PC-9 (cell line): Measurements from ENCODE around the gene HMG20A. TPM values are rescaled to one million over a fixed set of nuclear protein-coding genes. Genes with fewer than 3 reads are reported as not detected.

Source experiments
- BruUV-seq: library from RNA; stranded (reverse); fragments of 400-500 nt; replicated peaks from 2 replicates; lab custom pipeline; 2021; lab: Mats Ljungman, UMichigan
- CTCF ChIA-PET: fragments of 300-600 bp; sonication (Branson Sonifier 250); formaldehyde crosslinking; loops from one replicate; lab custom pipeline; 2022; ENCODE audit warnings: antibody characterized with exemption; lab: Charles Lee
- POLR2A ChIA-PET: fragments of 300-600 bp; sonication (Branson Sonifier 250); formaldehyde crosslinking; loops from one replicate; lab custom pipeline; 2022; ENCODE audit warnings: antibody characterized with exemption; ENCODE audit not compliant: unreplicated experiment; lab: Charles Lee
- DNase-seq, 2 experiments: peaks; one replicate each; pipeline versions ENCODE4 v3.0.0 to v3.0.0-alpha.2; 2015 to 2022; ENCODE audit warnings: mixed read lengths in 1 of 2
- H2AFZ ChIP-seq: fragments of 200-600 bp; sonication (generic); 2 replicates; pipeline ENCODE4 v1.8.1; 2017; ENCODE audit warnings: antibody characterized with exemption
- H3F3A ChIP-seq: fragments of 200-600 bp; sonication (generic); 2 replicates; pipeline ENCODE4 v1.8.1; 2017; ENCODE audit warnings: antibody characterized with exemption, mild to moderate bottlenecking, low read depth; ENCODE audit not compliant: insufficient read depth
- H3K27ac ChIP-seq: fragments of 200-600 bp; sonication (generic); 2 replicates; pipeline ENCODE4 v1.6.1; 2016; ENCODE audit warnings: mixed run types
- H3K27me3 ChIP-seq: fragments of 200-600 bp; sonication (generic); 2 replicates; pipeline ENCODE4 v1.6.1; 2016; ENCODE audit warnings: low read depth, mixed run types; ENCODE audit not compliant: insufficient read depth
- H3K36me3 ChIP-seq: fragments of 200-600 bp; sonication (generic); 2 replicates; pipeline ENCODE4 v1.6.1; 2016; ENCODE audit warnings: low read depth, mixed run types
- H3K4me1 ChIP-seq: fragments of 200-600 bp; sonication (generic); replicated peaks from 2 replicates; pipeline ENCODE4 v1.6.1; 2016; ENCODE audit warnings: mixed run types; ENCODE audit not compliant: insufficient read depth
- H3K4me2 ChIP-seq: fragments of 200-600 bp; sonication (generic); 2 replicates; pipeline ENCODE4 v1.6.1; 2017; ENCODE audit warnings: mixed run types
- H3K4me3 ChIP-seq: fragments of 200-600 bp; sonication (generic); 2 replicates; pipeline ENCODE4 v1.6.1; 2016; ENCODE audit warnings: mixed run types
- H3K79me2 ChIP-seq: fragments of 200-600 bp; sonication (generic); 2 replicates; pipeline ENCODE4 v1.6.1; 2017; ENCODE audit warnings: low read depth, mixed run types
- H3K9me2 ChIP-seq: fragments of 200-600 bp; sonication (generic); 2 replicates; pipeline ENCODE4 v1.8.1; 2017; ENCODE audit warnings: mild to moderate bottlenecking; ENCODE audit not compliant: insufficient read depth
- H3K9me3 ChIP-seq: fragments of 200-600 bp; sonication (generic); 2 replicates; pipeline ENCODE4 v1.8.1; 2016; ENCODE audit warnings: low read depth; ENCODE audit not compliant: insufficient read depth
- H4K20me1 ChIP-seq: fragments of 200-600 bp; sonication (generic); 2 replicates; pipeline ENCODE4 v1.8.1; 2017; ENCODE audit not compliant: insufficient read depth
- EZH2 ChIP-seq: fragments of 200-600 bp; sonication (generic); IDR thresholded peaks from 2 replicates; pipeline ENCODE4 v1.8.0; 2017; ENCODE audit warnings: antibody characterized with exemption, low read depth
- intact Hi-C: fragments of 100-400 bp; cut with micrococcal nuclease; formaldehyde crosslinking; loops from one replicate; pipeline ENCODE4 v1.10.0; 2022; ENCODE audit not compliant: unreplicated experiment
- total RNA-seq: library from RNA; stranded (reverse); gene quantifications from 2 replicates; pipeline ENCODE4 v1.2.3, GENCODE V29; 2021
- TF ChIP-seq, protein P1 (sequence below): fragments of 200-600 bp; sonication (generic); conservative IDR thresholded peaks from 2 replicates; pipeline ENCODE4 v1.6.1; 2017; ENCODE audit warnings: mixed run types, antibody characterized with exemption, mild to moderate bottlenecking, moderate library complexity

The HMG20A gene
- total RNA-seq, 1 experiment from 2014 or later = 33.4 TPM

DNA sequence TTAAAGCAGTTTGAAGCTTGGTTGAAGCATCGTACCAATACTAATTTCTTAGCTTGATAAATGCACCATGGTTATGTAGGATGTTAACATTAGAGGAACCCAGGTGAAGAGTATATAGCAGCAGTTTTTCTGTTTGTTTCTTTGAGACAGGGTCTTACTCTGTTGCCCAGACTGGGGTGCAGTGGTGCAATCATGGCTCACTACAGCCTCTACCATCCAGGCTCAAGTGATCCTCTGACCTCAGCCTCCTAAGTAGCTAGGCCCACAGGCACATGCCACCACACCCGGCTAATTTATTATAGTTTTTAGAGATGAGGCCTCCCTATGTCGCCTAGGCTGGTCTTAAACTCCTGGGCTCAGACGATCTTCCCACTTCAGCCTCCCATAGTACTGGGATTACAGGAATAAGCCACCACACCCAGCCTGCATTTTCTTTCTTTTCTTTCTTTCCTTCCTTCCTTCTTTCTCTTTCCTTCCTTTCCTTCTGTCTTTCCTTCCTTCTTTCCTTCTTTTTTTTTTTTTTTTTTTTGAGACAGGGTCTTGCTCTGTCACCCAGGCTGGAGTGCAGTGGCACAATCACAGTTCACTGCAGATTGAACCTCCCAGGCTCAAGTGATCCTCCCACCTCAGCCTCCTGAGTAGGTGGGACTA is 6.9 kb upstream of the HMG20A start:
- CTCF ChIA-PET = interaction anchor here (0.7 kb wide), 1 partner anchor 1009 kb away, joined by 6 read pairs; no protein-coding TSS in a partner anchor

DNA sequence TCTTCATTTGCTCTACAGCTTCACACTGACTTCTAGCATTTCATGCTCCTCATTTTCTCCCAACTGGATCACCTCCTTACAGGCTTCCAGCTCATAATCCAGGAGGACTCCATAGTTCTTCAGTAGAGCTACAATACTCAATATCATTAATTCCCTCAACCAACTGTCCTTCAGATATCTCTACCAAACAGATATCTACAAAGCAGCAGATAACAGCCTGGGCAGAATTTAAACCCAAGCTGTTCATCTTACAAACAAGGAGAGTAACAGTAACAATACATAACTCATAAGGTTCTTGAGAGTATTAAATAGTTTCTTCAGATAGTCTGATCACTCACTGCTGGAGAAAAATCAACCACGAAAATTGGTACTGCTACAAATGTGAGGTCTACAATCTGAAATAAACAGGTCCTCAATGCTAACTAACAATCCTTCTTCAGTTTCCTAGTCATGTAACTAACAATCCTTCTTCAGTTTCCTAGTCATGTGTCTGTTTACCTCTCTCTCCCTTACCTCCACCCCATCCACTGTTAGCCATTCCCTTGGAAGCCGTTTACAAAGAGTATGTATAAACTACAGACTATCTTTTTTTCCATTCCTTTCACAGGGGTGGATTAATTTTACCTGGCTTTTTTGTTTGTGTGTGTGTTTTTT is 5.8 kb upstream of the HMG20A start:
- Histone ChIP-seq H3K79me2 (peaks cover 28% of the 10 kb centered on the region), H3F3A (no peaks in the 10 kb centered on the region), H3K27ac (no peak overlapping the region), H3K27me3 (no peaks in the 10 kb centered on the region), H3K9me2 (no peaks in the 10 kb centered on the region), H3K9me3 (no peaks in the 10 kb centered on the region), H3K4me3 (no peak overlapping the region), H2AFZ (no peak overlapping the region), H4K20me1 (no peaks in the 10 kb centered on the region), H3K4me2 (no peak overlapping the region), H3K4me1 (peaks cover 22% of the 10 kb centered on the region), H3K36me3 (no peaks in the 10 kb centered on the region)
- ChIA-PET POLR2A (no interaction called here), CTCF (no interaction called here)
- DNase-seq = no peak
- intact Hi-C loops = no loop called here
- no TSS peak for BruUV-seq
- TF ChIP-seq, protein P1, sequence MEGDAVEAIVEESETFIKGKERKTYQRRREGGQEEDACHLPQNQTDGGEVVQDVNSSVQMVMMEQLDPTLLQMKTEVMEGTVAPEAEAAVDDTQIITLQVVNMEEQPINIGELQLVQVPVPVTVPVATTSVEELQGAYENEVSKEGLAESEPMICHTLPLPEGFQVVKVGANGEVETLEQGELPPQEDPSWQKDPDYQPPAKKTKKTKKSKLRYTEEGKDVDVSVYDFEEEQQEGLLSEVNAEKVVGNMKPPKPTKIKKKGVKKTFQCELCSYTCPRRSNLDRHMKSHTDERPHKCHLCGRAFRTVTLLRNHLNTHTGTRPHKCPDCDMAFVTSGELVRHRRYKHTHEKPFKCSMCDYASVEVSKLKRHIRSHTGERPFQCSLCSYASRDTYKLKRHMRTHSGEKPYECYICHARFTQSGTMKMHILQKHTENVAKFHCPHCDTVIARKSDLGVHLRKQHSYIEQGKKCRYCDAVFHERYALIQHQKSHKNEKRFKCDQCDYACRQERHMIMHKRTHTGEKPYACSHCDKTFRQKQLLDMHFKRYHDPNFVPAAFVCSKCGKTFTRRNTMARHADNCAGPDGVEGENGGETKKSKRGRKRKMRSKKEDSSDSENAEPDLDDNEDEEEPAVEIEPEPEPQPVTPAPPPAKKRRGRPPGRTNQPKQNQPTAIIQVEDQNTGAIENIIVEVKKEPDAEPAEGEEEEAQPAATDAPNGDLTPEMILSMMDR = no peak
- no peak for TF ChIP-seq EZH2

More for the DNA sequence above, 6.9 kb upstream of the HMG20A start:
- H3F3A ChIP-seq = no peaks in the 10 kb centered on the region
- H3K9me3 ChIP-seq = no peaks in the 10 kb centered on the region
- H3K36me3 ChIP-seq = no peaks in the 10 kb centered on the region
- H3K27me3 ChIP-seq = no peaks in the 10 kb centered on the region
- H3K9me2 ChIP-seq = no peaks in the 10 kb centered on the region
- no peak for TF ChIP-seq EZH2
- TF ChIP-seq, protein P1 = no peak
- H4K20me1 ChIP-seq = no peaks in the 10 kb centered on the region
- no peak overlapping the region for H2AFZ ChIP-seq
- H3K4me2 ChIP-seq = no peak overlapping the region
- no TSS peak for BruUV-seq
- peaks cover 19% of the 10 kb centered on the region for H3K4me1 ChIP-seq
- no peak overlapping the region for H3K4me3 ChIP-seq
- intact Hi-C loops = no loop called here
- H3K79me2 ChIP-seq = peaks cover 27% of the 10 kb centered on the region
- DNase-seq = no peak
- no peak overlapping the region for H3K27ac ChIP-seq
- POLR2A ChIA-PET = no interaction called here

DNA sequence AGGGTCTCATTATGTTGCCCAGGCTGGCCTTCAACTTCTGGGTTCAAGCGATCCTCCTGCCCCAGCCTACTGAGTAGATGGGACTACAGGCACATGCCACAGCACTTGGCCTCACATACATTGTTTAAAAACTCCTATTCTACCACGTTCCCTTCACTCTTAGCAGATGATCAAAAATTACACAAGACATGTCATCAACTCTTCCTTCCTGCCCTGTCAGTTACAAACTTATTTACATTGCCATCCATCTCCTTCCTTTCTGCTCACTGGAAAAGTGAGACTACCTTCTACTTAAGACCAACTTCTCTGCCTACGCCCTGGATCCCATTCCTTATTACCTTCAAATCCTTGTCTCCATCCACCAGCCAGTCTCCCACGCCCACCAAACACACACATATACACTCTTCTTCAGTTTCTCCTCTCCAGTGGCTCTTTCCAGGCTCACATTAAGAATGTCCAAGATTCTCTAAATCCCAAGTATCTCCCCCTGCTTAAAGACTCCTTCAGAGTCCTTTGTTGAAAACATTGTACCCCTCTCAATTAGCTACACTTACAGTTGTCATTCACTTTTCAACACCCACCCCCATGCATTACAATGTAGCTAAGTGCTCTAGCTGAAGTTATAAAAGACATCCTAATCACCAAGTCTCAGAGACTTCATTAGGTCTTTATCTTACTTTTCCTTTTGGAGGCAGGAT is 5.1 kb upstream of the HMG20A start:
- intact Hi-C loops = no loop called here
- TF ChIP-seq, protein P1 = no peak
- TF ChIP-seq EZH2 = no peak
- Histone ChIP-seq H3K36me3 (no peaks in the 10 kb centered on the region), H4K20me1 (no peaks in the 10 kb centered on the region), H3F3A (no peaks in the 10 kb centered on the region), H3K4me1 (peaks cover 22% of the 10 kb centered on the region), H3K9me3 (no peaks in the 10 kb centered on the region), H3K27ac (no peak overlapping the region), H2AFZ (no peak overlapping the region), H3K4me2 (no peak overlapping the region), H3K27me3 (no peaks in the 10 kb centered on the region), H3K79me2 (peaks cover 24% of the 10 kb centered on the region), H3K9me2 (no peaks in the 10 kb centered on the region), H3K4me3 (no peak overlapping the region)
- no TSS peak for BruUV-seq
- ChIA-PET POLR2A (no interaction called here), CTCF (no interaction called here)
- no peak for DNase-seq
